Measurements from ENCODE around the gene NEURL1.

The NEURL1 gene

GRCh38 chr10:103582331-103583123, 89.0 kb downstream of the NEURL1 start:
- no peak for DNase-seq (ENCODE audit: low read depth, low spot score)

DNA sequence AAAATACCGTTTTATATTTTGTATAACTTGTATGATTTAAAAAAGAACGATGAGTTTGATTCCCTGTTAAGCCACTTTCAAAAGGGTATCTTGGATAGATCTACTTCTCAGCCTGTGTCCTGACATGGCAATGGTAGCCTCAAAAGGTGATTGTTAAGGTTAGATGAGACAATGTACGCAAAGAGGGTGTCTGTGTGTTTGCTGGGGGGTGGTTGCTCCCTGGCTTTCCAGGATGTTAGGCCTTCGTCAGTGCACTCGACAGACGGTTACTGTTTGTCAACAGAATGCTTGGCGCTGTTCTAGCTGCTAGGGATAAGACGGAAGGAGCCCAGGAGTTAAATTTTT, 90.3 kb downstream of the NEURL1 start:
- DNase-seq (ENCODE audit: low read depth, low spot score): no peak

GRCh38 chr10:103584216-103585010, 90.9 kb downstream of the NEURL1 start:
- peak; percentile 30 for DNase-seq (ENCODE audit: low read depth, low spot score)

DNA sequence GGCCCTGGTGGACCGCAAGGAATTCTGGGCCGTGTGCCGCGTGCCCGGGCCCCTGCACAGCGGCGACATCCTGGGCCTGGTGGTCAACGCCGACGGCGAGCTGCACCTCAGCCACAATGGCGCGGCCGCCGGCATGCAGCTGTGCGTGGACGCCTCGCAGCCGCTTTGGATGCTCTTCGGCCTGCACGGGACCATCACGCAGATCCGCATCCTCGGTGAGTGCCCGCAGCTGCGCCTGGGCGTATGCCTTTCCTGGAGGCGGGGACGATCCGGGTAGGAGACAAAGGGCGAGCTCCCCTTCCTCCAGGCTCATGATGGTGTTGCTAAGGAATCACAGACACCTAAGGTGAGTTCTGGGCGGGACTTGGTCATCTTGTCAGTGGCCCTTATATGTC, 91.5 kb downstream of the NEURL1 start:
- DNase-seq (ENCODE audit: low read depth, low spot score): no peak

DNA sequence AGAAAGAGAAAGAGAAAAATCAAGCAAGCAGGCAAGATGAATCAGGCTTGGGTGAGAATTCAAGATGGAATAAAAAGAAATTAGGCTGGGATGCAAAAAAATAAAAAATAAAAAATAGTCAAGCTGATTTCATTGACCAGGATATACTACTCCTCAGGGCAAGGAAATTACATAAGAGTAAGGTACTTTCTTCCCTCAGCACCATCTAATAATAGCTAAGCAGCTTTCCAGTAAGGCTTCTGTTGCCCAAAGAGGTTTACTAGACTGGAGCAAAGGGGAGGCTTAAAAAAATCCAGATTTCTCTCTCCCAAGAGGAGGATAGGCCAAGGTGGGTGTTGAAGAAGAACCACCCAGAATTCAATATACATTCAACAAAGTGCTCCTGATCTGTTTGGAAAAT, 93.6 kb downstream of the NEURL1 start:
- DNase-seq (ENCODE audit: low read depth, low spot score): no peak

- DNase-seq (ENCODE audit: low read depth, low spot score): no peak
Observed at GRCh38 chr10:103589074-103589630, 95.6 kb downstream of the NEURL1 start.

DNA sequence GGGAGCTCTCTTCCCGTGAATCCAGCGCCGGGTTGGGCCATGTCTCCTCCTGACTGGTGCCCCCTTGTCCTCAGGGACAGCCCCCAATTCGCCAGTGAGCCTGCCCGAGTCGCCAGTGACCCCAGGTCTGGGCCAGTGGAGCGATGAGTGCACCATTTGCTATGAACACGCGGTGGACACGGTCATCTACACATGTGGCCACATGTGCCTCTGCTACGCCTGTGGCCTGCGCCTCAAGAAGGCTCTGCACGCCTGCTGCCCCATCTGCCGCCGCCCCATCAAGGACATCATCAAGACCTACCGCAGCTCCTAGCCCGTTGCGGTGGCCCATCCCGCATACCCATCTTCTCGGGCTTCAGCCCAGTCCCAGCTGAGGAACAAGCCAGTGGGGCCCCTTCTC, 96.6 kb downstream of the NEURL1 start:
- DNase-seq (ENCODE audit: low read depth, low spot score): no peak

GRCh38 chr10:103590744-103591291, 97.3 kb downstream of the NEURL1 start:
- DNase-seq (ENCODE audit: low read depth, low spot score): no peak

GRCh38 chr10:103592186-103593021, 98.9 kb downstream of the NEURL1 start:
- DNase-seq (ENCODE audit: low read depth, low spot score): no peak

DNA sequence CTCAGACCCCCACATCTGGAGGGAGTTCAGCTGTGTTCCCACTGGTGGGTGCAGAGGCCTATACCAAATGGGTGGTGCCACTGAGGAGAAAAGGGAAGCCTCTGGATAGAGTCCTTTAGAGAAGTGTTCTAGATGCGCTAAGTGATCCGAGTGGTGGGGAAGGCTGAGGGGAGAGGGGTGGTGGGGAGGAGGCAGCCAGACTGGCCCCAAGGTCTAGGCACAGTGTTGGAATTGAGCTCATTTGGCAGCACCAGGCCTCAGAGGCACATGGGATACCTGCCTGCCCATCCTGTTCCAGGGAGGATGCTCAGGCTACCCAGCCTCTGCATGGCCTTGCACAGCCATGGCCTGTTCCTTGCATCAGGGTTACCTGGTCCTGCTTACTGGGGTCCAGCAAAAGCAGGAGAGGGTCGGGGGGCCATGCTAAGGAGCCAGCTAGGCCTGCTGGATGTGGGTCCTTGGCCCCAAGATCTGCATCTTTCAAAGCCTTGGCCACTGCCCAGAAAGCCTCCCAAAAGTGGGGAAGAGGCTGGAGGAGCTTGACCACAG, 99.6 kb downstream of the NEURL1 start:
- DNase-seq (ENCODE audit: low read depth, low spot score): no peak

GRCh38 chr10:103595933-103596726, 102.6 kb downstream of the NEURL1 start:
- no peak for DNase-seq (ENCODE audit: low read depth, low spot score)

- no peak for DNase-seq (ENCODE audit: low read depth, low spot score)
Observed at GRCh38 chr10:103597003-103597402, 103.5 kb downstream of the NEURL1 start.

DNA sequence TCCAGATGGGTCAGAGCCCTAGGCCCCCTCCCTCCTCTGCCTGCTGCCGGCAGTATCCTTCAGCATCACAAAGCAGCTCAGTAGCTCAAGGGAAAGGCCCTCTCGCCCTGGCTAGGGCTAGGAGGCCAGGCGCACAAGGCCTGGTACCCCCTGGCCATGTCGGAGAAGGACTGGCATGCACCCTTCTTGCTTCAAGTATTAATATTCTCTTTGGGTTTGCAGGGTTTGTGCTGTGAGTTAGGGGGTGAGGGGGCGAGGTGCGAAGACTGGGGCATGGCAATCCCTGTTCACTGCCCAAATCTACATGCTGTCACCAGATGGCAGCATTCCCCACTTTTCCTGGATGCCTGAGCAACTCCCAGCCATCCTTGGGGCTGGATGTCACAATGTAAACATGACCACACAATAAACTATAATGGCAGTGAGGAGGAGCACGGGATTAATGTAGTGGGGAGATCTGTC, 105.2 kb downstream of the NEURL1 start:
- DNase-seq (ENCODE audit: low read depth, low spot score): no peak

GRCh38 chr10:103599211-103599610, 105.7 kb downstream of the NEURL1 start:
- no peak for DNase-seq (ENCODE audit: low read depth, low spot score)

DNA sequence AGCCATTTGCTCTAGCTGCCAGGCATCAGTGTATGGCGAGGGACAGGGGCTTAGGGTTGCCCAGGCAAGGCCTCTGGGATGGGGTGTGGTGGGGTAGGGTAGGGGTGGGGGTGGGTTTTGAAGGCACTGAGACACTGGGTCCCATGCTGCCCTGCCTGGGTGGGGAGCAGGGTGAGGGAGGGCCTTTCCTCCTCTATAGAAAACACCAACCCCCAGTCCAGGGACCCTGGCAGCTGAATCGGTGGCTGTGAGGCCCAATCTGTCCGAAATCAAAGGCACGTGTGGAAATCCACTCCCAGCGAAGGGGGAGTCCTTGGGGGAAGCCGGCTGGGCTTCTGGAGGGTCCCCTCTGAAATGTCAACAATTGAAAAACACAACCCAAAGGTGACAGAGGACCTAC, 106.4 kb downstream of the NEURL1 start:
- DNase-seq (ENCODE audit: low read depth, low spot score): no peak

- DNase-seq (ENCODE audit: low read depth, low spot score): no peak
Observed at GRCh38 chr10:103600325-103600724, 106.8 kb downstream of the NEURL1 start.

DNA sequence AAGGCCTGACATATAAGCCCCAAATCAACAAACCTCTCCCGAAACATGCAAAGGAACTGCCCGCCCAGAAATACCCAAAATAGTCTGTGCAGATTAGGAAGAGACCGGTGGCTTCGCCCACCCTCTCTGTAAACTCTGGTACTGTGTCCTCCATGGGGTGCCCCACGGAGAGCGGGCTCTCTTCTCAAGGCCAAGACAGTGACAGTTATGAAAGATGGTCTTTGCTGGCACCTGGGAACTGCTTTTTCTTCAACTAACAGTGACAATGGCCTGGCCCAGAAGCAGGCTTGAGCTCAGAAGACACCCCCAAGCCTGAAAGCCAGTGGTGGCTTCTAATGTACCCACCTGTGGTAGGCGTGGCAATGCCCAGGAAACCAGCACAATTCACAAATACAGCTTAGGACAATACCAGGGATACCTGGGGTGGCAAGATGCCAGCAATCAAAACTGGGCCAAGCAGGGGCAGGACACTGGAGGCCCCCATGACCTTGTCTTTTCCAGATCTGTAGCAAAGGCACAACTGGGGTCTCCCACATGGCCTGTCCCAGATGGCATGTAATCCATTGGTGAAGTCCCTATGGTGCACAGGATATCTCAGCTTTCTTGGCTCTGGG, 107.6 kb downstream of the NEURL1 start:
- no peak for DNase-seq (ENCODE audit: low read depth, low spot score)

DNA sequence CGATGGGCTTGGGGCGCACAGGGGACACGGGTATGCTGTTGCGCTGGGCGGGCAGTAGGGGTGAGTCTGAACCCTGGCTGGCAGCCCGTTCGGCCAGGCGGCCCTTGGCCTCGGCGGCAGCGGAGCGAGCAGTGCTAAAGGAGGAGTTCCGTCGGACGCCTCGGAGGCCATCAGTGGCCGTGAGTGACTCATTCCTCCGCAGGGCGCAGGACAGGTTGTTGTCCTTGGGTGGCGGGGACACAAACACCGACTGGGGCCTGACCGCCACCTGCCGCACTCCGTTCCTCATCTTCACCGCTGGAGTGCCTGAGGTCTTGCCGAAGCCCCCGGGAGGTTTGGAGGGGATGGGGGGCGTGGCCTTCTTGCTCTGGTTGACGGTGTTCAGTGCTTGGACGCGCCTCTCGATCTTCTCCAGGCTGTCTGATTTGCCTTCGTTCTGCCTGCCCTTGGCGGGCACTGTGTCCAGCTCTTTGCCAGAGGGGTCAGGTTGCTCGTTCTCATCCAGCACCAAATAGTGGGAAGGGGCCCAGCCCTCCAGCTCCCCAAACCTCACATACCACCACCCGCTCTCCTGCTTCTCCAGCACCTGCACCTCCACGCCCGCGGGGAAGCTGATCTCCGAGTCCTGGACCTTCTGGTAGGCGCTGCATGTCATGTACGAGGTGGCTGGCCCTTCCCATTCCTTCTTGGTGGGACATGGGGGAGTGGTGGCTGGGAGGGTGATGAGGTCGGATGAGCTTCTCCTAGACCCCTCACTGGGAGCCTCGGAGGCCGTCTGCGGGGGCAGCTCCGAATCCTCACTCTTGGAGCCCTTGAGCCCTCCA, 108.7 kb downstream of the NEURL1 start:
- DNase-seq (ENCODE audit: low read depth, low spot score): no peak

GRCh38 chr10:103602852-103603155, 109.3 kb downstream of the NEURL1 start:
- DNase-seq (ENCODE audit: low read depth, low spot score): no peak
